GM19324 (cell line): ENCODE data around the gene KIR3DL1.
"Not testable (repeated sequence)": the region's sequence is repeated elsewhere in the genome, so short reads cannot be mapped to it uniquely, and the experiment has no call there.

ENCODE experiments used
- ATAC-seq: cut with Tn5 transposase; IDR thresholded peaks from one replicate; pipeline ENCODE4 v1.9.1; 2021; ENCODE audit warnings: mild to moderate bottlenecking, moderate library complexity; ENCODE audit not compliant: unreplicated experiment, low FRiP score

Gene KIR3DL1

GRCh38 chr19:54816251-54816650, at the start of gene KIR3DL1:
TSS of gene KIR3DL1 (plus strand) at chr19:54816468.
- not testable (repeated sequence) for ATAC-seq

GRCh38 chr19:54769646-54770045, 46.6 kb upstream of the KIR3DL1 start, which contains the start of gene KIR2DL1:
TSS of gene KIR2DL1 (plus strand) at chr19:54769793. CDS start at chr19:54769851, 58 bp downstream.
- ATAC-seq, result not testable (repeated sequence)

- not testable (repeated sequence) for ATAC-seq
These were observed 45.8 kb upstream of the KIR3DL1 start for GRCh38 chr19:54770511-54770910.

- not testable (repeated sequence) for ATAC-seq
These were observed 45.0 kb upstream of the KIR3DL1 start for GRCh38 chr19:54771018-54771960.

- ATAC-seq, result not testable (repeated sequence)
These were observed 43.6 kb upstream of the KIR3DL1 start for GRCh38 chr19:54772666-54773065.

- ATAC-seq, result not testable (repeated sequence)
These were observed 41.0 kb upstream of the KIR3DL1 start for GRCh38 chr19:54775095-54775815.

- ATAC-seq, result not testable (repeated sequence)
These were observed 40.4 kb upstream of the KIR3DL1 start for GRCh38 chr19:54775830-54776229.

GRCh38 chr19:54777851-54778250, 38.4 kb upstream of the KIR3DL1 start:
- ATAC-seq, result not testable (repeated sequence)

- not testable (repeated sequence) for ATAC-seq
These were observed 37.4 kb upstream of the KIR3DL1 start for GRCh38 chr19:54778896-54779295.

GRCh38 chr19:54782916-54783315, 33.4 kb upstream of the KIR3DL1 start:
- ATAC-seq, result not testable (repeated sequence)

GRCh38 chr19:54786091-54786723, 30.1 kb upstream of the KIR3DL1 start:
- not testable (repeated sequence) for ATAC-seq

GRCh38 chr19:54788154-54788553, 28.1 kb upstream of the KIR3DL1 start:
- ATAC-seq, result not testable (repeated sequence)

- no peak for ATAC-seq
These were observed 25.6 kb upstream of the KIR3DL1 start for GRCh38 chr19:54790711-54791110.

GRCh38 chr19:54791476-54791875, 24.8 kb upstream of the KIR3DL1 start:
- ATAC-seq, result no peak

- ATAC-seq, result no peak
These were observed 23.5 kb upstream of the KIR3DL1 start for GRCh38 chr19:54792814-54793213.

- no peak for ATAC-seq
These were observed 20.5 kb upstream of the KIR3DL1 start for GRCh38 chr19:54795758-54796157.

GRCh38 chr19:54803410-54803809, 12.9 kb upstream of the KIR3DL1 start, which contains the start of gene KIR2DL4:
TSS of gene KIR2DL4 (plus strand) at chr19:54803610. CDS start at chr19:54803652, 42 bp downstream.
- no peak for ATAC-seq

GRCh38 chr19:54804101-54804500, 12.2 kb upstream of the KIR3DL1 start:
- ATAC-seq, result no peak

GRCh38 chr19:54804571-54804970, 11.7 kb upstream of the KIR3DL1 start:
- no peak for ATAC-seq

- no peak for ATAC-seq
These were observed 10.4 kb upstream of the KIR3DL1 start for GRCh38 chr19:54805665-54806515.
